T-helper 2 cell (primary cell): Measurements from ENCODE around the gene CLEC4F.
"Not testable (repeated sequence)": the region's sequence is repeated elsewhere in the genome, so short reads cannot be mapped to it uniquely, and the experiment has no call there.

ENCODE experiments used
- DNase-seq, 5 experiments: peaks; one replicate each; pipeline versions ENCODE4 v3.0.0 to v3.0.0-alpha.2; 2012 to 2022

CLEC4F gene

GRCh38 chr2:70826696-70827350, 6.4 kb upstream of the CLEC4F start:
- no peak for DNase-seq

GRCh38 chr2:70823249-70823648, 2.9 kb upstream of the CLEC4F start:
- no peak for DNase-seq

- peak in 1 of 5 experiments; percentile 68 for DNase-seq
Observed at GRCh38 chr2:70822843-70823242, 2.4 kb upstream of the CLEC4F start.

GRCh38 chr2:70817284-70817954, 3.0 kb downstream of the CLEC4F start:
- DNase-seq: peak in 1 of 5 experiments; percentile 48

GRCh38 chr2:70816726-70817125, 3.7 kb downstream of the CLEC4F start:
- DNase-seq: no peak

GRCh38 chr2:70808983-70809958, 11.1 kb downstream of the CLEC4F start:
- no peak for DNase-seq

GRCh38 chr2:70807828-70808118, 12.6 kb downstream of the CLEC4F start:
- DNase-seq: no peak

- DNase-seq: no peak
Observed at GRCh38 chr2:70807102-70807827, 13.1 kb downstream of the CLEC4F start.

GRCh38 chr2:70806620-70807019, 13.8 kb downstream of the CLEC4F start:
- DNase-seq: no peak

- DNase-seq: no peak
Observed at GRCh38 chr2:70806013-70806412, 14.4 kb downstream of the CLEC4F start.

GRCh38 chr2:70801607-70802263, 18.7 kb downstream of the CLEC4F start:
- no peak for DNase-seq

GRCh38 chr2:70799706-70800105, 20.7 kb downstream of the CLEC4F start:
- no peak for DNase-seq

- not testable (repeated sequence) for DNase-seq
Observed at GRCh38 chr2:70797996-70798395, 22.4 kb downstream of the CLEC4F start.

GRCh38 chr2:70797506-70797905, 22.9 kb downstream of the CLEC4F start:
- DNase-seq: no peak

- no peak for DNase-seq
Observed at GRCh38 chr2:70796262-70796661, 24.1 kb downstream of the CLEC4F start.

GRCh38 chr2:70795164-70795995, 25.0 kb downstream of the CLEC4F start:
- no peak for DNase-seq

- DNase-seq: no peak
Observed at GRCh38 chr2:70793450-70793849, 26.9 kb downstream of the CLEC4F start.

- no peak for DNase-seq
Observed at GRCh38 chr2:70790136-70790828, 30.1 kb downstream of the CLEC4F start, which contains the start of gene FIGLA. FIGLA (minus strand) TSS chr2:70790643; CDS start chr2:70790638, 5 bp downstream.

- peak in 4 of 5 experiments; percentile 24 to 63 (median 30) for DNase-seq
Observed at GRCh38 chr2:70789304-70790135, 30.9 kb downstream of the CLEC4F start.
